Motor neuron (in vitro differentiated cells): ENCODE data around the gene SEPTIN2. TPM values are rescaled to one million over a fixed set of nuclear protein-coding genes. Genes with fewer than 3 reads are reported as not detected.
"Not testable (repeated sequence)": the region's sequence is repeated elsewhere in the genome, so short reads cannot be mapped to it uniquely, and the experiment has no call there.

Experiments used
- ATAC-seq, 8 experiments: fragments of 200-7000 bp; cut with Tn5 transposase; replicated peaks in 6 of 8; 2 replicates each; pipeline ENCODE4 v1.8.0; 2021; ENCODE audit warnings: mild to moderate bottlenecking in 8 of 8, moderate library complexity in 8 of 8
- H3K27ac ChIP-seq, 2 donors: fragments of 250-450 bp; sonication (Bioruptor Pico); 2 replicates each; pipeline ENCODE4 v1.9.0; 2021; ENCODE audit warnings: antibody characterized with exemption in 2 of 2, mild to moderate bottlenecking in 2 of 2, moderate library complexity in 1 of 2
- H3K4me1 ChIP-seq, 2 donors: fragments of 250-450 bp; sonication (Bioruptor Pico); replicated peaks in 1 of 2; 2 replicates each; pipeline ENCODE4 v1.6.1; 2021; ENCODE audit warnings: antibody characterized with exemption in 2 of 2, mild to moderate bottlenecking in 2 of 2, moderate library complexity in 1 of 2
- H3K4me3 ChIP-seq, 5 donors: fragments of 250-450 bp; sonication (Bioruptor Pico); 2 replicates each; pipeline ENCODE4 v1.9.0; 2021; ENCODE audit warnings: antibody characterized with exemption in 5 of 5, mild to moderate bottlenecking in 5 of 5, moderate library complexity in 4 of 5
- WGBS, 10 experiments: fragments of 450-650 bp; shearing (Covaris generic); methylation state at CpG; one replicate each; pipeline ENCODE4 v1.0.0; 2022; 5-methylcytosine and 5-hydroxymethylcytosine counted together
- in situ Hi-C, 9 experiments: fragments of 400-800 bp; cut with MboI; loops; one replicate each; pipeline ENCODE4 v1.15.0; 2021; ENCODE audit warnings: low sequenced_read_pairs in 9 of 9, low pct_unique_long_range_greater_than_20kb in 2 of 9; ENCODE audit not compliant: unreplicated experiment in 9 of 9
- total RNA-seq, 8 experiments: library from RNA; unstranded; fragments of 300-600 nt; gene quantifications; 2 replicates each; pipeline versions ENCODE4 v1.2.3 to v1.2.4, GENCODE V29; 2022

SEPTIN2 gene
- total RNA-seq, 8 experiments from 2014 or later, result 163 to 382 (median 269) TPM

DNA sequence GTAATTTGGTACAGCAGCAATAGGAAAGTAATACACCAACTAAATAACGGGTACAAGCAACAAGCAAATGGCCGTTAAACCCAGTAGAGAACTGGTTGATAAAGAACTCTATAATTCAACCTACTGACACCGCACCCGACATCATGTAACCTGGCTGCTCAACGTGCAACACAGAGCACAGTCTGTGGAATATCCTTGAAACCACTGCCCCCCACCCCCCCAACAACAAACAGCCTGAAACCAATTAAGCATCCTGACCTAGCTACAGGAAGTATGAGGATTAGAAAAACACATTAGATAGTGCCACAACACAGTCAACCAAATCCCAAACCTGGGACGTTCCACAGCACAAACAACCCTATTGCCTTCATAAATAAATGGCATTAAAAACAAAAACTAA is 23.7 kb upstream of the SEPTIN2 start:
- no peak overlapping the region for H3K27ac ChIP-seq
- in situ Hi-C loops, result no loop called here
- 17 to 100% (median 78%) methylated on average over 1 to 5 of the region's 6 CpGs; no CpG with 5 or more reads in 2 of the 10 experiments for WGBS, 10 experiments
- H3K4me3 ChIP-seq, result no peak overlapping the region
- no peak for ATAC-seq
- H3K4me1 ChIP-seq, result no peaks in the 10 kb centered on the region

DNA sequence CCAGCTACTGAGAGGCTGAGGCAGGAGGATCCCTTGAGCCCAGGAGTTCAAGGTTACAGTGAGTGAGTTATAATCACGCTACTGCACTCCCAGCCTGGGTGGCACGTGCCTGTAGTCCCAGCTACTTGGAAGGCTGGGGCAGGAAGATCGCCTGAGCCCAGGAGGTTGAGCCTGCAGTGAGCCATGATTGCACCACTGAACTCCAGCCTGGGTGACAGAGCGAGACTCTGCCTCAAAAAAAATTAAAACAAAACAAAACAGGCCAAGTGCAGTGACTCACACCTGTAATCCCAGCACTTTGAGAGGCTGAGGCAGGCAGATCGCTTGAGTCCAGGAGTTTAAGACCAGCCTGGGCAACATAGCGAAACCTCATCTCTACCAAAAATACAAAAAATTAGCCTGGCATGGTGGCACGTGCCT is 22.3 kb upstream of the SEPTIN2 start:
- 83 to 100% (median 95%) methylated on average over 1 to 6 of the region's 7 CpGs; no CpG with 5 or more reads in 3 of the 10 experiments for WGBS, 10 experiments
- H3K27ac ChIP-seq, H3K4me1 ChIP-seq, in situ Hi-C loops, ATAC-seq, H3K4me3 ChIP-seq: not testable (repeated sequence)

DNA sequence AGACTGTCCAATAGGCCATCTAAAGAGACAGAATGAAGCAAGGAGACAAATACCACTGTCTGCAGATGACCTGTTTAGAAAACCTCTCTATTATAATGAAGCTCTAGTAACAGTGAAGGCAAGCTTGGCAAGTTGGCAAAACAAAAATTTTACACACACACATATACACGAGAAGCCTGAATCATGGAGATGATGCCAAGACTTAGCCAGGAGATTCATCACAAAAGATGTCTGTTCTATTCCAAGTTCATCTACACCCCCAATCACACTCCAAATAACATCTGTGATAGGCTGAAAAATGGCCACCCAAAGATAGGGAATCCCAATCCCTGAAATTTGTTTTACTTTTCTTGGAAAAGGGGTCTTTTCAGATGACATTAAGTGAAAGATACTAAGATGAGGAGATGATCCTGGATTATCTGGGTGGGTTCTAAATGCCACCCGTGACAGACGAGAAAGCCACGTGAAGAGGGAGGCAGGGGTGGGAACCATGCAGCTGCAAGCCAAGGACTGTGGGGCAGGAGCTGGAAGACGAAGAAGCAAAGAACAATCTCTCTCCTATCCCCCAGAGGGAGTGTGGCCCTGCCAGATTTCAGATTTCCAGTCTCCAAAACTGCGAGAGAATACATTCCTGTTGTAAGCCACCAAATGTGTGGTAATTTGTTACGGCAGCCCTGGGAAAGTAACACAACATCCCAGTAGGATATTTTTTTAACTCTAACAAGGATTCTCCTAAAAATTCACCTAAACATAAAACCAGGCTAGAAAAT is 20.2 kb upstream of the SEPTIN2 start:
- in situ Hi-C loops, result no loop called here
- no peaks in the 10 kb centered on the region for H3K4me1 ChIP-seq
- WGBS, 10 experiments, result 31 to 100% (median 87%) methylated on average over 1 to 6 of the region's 7 CpGs; no CpG with 5 or more reads in 2 of the 10 experiments
- no peak overlapping the region for H3K4me3 ChIP-seq
- no peak for ATAC-seq
- no peak overlapping the region for H3K27ac ChIP-seq

DNA sequence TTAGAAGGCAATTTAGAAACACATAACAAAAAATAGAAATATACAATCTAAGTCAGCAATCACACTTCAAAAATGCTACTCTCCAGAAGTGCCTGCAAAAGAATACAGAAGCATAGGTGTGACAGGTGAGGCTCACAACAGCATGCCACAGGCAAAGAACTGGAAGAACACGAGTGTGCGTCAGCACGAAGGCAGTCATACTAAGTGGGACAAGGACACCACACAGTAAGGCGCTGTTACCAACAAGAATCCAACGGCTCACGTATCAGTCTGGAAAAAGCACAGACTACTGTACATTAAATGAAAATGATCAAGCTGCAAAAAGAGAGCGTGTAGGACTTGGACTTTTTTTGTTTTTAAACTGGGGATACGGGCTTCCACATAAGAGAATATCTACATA is 19.0 kb upstream of the SEPTIN2 start:
- H3K27ac ChIP-seq, result no peak overlapping the region
- ATAC-seq, result no peak
- in situ Hi-C loops, result no loop called here
- 86 to 100% (median 98%) methylated on average over 1 to 8 of the region's 8 CpGs; no CpG with 5 or more reads in 1 of the 10 experiments for WGBS, 10 experiments
- H3K4me1 ChIP-seq, result no peaks in the 10 kb centered on the region
- no peak overlapping the region for H3K4me3 ChIP-seq

DNA sequence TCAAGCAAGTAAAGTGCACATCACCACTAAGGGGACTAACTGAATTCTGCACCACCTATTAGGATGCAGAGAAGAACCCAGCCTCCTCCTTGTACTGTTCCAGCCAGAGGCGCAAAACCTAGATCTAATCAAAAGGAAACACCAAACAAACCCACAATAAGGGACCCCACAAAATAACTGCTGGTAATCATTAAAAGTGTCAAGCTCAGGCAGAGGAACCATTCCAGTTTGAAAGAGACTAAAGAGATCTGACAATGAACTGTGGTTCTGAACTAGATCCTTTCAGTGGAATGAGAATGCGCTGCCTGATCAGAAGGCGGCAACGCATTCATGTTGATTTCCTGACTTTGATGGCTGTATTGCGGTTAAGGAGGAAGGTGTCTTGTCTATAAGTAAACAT is 17.1 kb upstream of the SEPTIN2 start:
- WGBS, 10 experiments, result 76 to 100% (median 94%) methylated on average over 1 to 4 of the region's 5 CpGs; no CpG with 5 or more reads in 1 of the 10 experiments
- in situ Hi-C loops, result no loop called here
- H3K4me1 ChIP-seq, result no peaks in the 10 kb centered on the region
- ATAC-seq, result no peak
- H3K27ac ChIP-seq, result no peak overlapping the region
- no peak overlapping the region for H3K4me3 ChIP-seq

DNA sequence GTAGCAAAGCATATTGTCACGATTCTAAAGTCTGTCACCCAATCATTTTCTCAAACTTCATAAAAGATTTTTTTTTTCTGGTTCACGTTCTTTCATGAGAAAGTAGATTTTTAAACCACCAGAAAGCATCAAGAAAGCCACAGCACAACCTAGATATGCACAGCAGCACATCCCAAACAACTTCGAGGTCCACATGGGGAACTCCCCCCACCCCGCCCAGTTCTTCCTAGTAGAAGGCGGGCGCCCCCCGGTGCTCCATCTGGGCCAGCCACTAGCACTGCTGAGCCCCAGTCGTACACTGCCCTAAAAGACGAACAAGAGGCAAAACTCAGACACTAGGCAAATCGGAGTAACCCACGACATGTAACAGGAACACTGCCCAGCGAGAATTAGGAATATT is 15.7 kb upstream of the SEPTIN2 start:
- peak in 3 of 8 experiments; percentile 37 to 90 (median 76) for ATAC-seq
- 20 to 100% (median 88%) methylated on average over 1 to 6 of the region's 12 CpGs; no CpG with 5 or more reads in 3 of the 10 experiments for WGBS, 10 experiments
- Histone ChIP-seq H3K27ac (no peak overlapping the region), H3K4me1 (no peaks in the 10 kb centered on the region), H3K4me3 (no peak overlapping the region)
- in situ Hi-C loops, result no loop called here

DNA sequence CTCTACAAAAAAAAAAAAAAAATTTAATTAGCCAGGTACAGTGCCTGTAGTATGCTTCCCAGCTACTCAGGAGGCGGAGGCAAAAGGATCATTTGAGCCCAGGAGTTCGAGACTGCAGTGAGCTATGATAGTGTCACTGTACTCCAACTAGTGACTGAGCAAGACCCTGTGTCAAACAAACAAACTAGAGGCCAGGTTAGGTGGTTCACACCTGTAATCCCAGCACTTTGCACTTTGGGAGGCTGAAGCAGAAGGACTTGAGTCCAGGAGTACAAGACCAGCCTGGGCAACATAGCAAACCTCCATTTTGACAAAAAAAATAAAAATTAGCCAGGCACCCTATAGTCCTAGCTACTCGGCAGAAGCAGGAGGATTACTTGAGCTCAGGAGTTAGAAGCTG is 13.6 kb upstream of the SEPTIN2 start:
- no peaks in the 10 kb centered on the region for H3K4me1 ChIP-seq
- H3K4me3 ChIP-seq, result no peak overlapping the region
- in situ Hi-C loops, result no loop called here
- no peak overlapping the region for H3K27ac ChIP-seq
- WGBS, 10 experiments, result 80 to 100% (median 95%) methylated on average over 1 to 3 of the region's 3 CpGs; no CpG with 5 or more reads in 2 of the 10 experiments
- ATAC-seq, result no peak

DNA sequence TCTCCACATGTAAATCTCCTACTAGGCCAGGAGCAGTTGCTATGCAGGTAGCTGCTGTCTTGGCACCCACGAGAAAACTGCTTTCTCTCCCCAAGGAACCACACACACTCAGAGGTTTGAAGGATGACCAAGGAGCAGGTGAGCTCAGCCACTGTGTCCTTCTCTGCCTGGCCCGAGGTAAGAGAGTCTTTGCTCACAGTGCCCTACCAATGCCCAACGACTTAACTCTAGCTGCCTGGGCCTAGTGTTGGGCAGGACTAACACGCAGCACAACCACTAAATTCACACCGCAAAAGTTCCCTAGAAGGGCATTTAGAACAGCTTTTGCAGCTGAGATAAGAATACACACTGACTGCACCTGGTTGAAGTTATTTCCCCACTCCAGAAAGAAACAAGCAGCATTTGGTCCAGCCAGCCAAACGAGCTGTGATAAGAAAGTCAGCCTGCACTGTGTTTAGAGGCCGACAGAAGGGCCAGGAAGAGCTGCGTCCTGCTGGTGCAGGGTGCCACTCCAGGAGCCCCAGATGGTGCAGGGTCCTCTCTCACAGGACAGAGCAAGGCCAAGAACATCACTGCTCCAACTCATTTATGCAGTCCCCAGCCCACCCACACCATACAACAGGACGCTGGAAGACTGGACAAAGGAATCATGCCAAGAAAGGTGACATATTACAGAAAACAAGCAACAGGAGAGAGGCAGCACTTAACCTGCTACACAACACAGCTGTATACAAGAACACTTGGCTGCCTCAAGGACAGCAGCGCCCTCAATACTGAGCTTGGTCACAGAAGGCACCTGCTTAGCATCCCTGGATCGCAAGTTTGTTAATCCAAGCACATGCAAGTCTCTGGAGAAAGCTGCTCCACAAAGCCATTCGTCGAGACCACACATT is 12.7 kb upstream of the SEPTIN2 start:
- ATAC-seq, result peak in 1 of 8 experiments; percentile 25
- no peak overlapping the region for H3K27ac ChIP-seq
- no peak overlapping the region for H3K4me3 ChIP-seq
- in situ Hi-C loops, result no loop called here
- 76 to 96% (median 89%) methylated on average over 2 to 11 of the region's 13 CpGs; no CpG with 5 or more reads in 2 of the 10 experiments for WGBS, 10 experiments
- H3K4me1 ChIP-seq, result peaks cover 0 to 1% of the 10 kb centered on the region in 2 donors

DNA sequence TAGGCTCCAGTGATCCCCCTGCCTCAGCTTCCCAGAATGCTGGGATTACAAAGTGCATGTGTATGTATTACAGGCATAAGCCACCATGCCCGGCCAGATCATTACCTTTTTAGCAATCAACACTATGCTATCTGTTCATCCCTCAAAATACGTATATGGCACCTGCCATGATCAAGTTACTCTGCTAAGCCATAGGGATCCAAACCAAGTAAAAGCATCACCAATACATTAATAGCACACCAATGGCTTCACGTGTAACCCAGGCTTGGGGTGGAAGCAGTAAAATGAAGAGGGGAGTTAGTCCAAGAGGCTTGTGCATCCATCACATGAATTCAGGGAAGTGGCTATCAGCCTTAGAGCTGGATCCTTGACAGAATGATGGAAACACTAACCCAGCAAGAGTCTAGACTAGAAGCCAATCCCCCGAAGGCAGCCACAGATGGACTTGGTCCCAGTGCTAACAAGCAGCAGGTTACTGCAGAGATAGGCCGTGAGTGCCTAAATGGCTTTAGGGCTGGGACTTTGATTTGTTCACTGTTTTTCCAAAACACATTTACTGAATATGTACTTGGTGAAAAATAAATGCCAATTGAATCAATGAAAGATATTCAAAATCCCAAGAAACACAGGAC is 11.6 kb upstream of the SEPTIN2 start:
- in situ Hi-C loops, result no loop called here
- 67 to 100% (median 95%) methylated on average over 1 to 4 of the region's 5 CpGs; no CpG with 5 or more reads in 1 of the 10 experiments for WGBS, 10 experiments
- no peak overlapping the region for H3K4me3 ChIP-seq
- no peak overlapping the region for H3K27ac ChIP-seq
- peaks cover 0 to 2% of the 10 kb centered on the region in 2 donors for H3K4me1 ChIP-seq
- no peak for ATAC-seq

DNA sequence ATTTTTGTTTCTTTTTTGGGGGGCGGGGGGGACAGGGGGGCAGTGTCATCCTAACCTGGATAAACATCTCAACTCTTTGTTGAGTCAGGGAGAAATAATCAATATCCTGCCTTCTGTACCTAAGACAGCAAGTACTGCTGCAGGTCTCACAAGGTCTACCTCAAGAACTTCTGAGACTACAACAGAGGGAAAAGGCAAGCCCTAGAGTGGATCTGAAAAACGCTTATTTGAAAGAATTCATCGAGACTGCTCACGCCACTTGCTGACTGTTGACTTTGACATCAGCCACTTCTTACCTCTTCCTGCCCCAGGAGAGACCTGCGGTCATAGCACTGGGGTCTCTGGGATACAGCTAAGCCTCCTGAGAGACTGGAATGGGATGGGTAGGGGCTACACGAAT is 8.7 kb upstream of the SEPTIN2 start:
- no peak overlapping the region for H3K27ac ChIP-seq
- ATAC-seq, result peak in 1 of 8 experiments; percentile 24
- WGBS, 10 experiments, result 63 to 100% (median 84%) methylated on average over 1 to 4 of the region's 6 CpGs; no CpG with 5 or more reads in 5 of the 10 experiments
- no peak overlapping the region for H3K4me3 ChIP-seq
- peaks cover 0 to 2% of the 10 kb centered on the region in 2 donors for H3K4me1 ChIP-seq
- in situ Hi-C loops, result no loop called here

DNA sequence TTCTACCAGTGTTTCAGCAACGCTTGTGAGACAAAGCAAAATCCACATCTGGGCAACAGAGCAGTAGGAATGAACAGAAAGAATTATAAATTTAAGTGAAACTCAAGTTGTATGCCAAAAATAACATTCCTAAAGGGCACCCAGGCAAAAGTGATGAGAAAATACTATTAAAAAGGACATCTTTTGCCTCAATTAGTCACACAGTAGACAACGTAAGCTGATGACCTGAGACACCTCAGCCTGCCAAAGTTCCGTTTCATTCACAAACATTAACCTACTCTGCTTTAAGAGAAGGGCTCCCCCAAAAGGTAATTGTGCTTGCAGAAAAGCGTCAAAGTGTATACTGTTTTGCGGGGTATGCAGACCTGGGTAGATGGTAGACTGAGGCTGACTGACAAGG is 7.5 kb upstream of the SEPTIN2 start:
- WGBS, 10 experiments, result 65 to 100% (median 92%) methylated on average over 1 to 5 of the region's 5 CpGs; no CpG with 5 or more reads in 2 of the 10 experiments
- Histone ChIP-seq H3K4me1 (peaks cover 0 to 2% of the 10 kb centered on the region in 2 donors), H3K4me3 (no peak overlapping the region), H3K27ac (no peak overlapping the region)
- in situ Hi-C loops, result no loop called here
- no peak for ATAC-seq

DNA sequence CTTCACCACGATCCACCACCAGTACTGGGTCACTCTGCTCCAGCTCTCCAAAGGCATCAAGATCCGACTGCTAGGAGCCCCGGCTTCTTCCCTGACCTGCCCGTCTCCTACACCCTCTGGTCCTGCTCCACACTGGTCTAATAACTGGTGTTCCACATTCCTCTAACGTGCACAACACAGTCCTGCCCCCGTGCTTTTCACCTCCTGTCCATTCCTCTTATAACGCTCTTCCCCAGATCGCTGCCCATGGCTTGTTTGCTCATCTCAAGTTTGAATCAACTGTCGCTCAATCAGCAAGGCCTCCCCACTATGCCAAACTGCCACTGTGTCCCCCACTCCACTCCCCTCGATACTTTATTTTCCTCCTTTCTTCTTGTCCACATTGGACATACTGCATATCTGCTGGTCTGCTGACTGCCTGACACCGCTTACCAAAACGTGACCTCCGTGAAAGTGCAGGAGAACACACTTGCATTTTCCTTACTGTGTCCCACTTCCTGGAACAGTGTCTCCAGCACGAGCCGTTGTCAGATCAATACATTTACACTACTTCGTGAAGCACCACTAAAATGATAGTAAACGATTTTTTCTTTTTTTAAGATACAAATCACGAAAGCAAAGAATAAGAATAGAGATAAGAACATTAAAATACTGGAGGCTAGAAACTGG is 6.8 kb upstream of the SEPTIN2 start:
- Histone ChIP-seq H3K4me3 (no peak overlapping the region), H3K4me1 (peaks cover 4 to 6% of the 10 kb centered on the region in 2 donors), H3K27ac (no peak overlapping the region)
- WGBS, 10 experiments, result 78 to 97% (median 91%) methylated on average over 6 to 16 of the region's 18 CpGs
- ATAC-seq, result no peak
- in situ Hi-C loops, result no loop called here
